Activated CD8-positive, alpha-beta memory T cell treated with anti-CD3 and anti-CD28 coated beads, Interleukin-2, amount 10 ng/mL, durations not matched to agents 7 days and 5 days (primary cell): ENCODE measurements around the gene SCMH1. TPM values are rescaled to one million over a fixed set of nuclear protein-coding genes. Genes with fewer than 3 reads are reported as not detected.

Experiments
- ATAC-seq: fragments of 150-1000 bp; cut with Tn5 transposase; one replicate; pipeline ENCODE4 v1.10.0; 2021; ENCODE audit warnings: moderate library complexity
- CTCF ChIA-PET: fragments of 350-600 bp; sonication (Branson Sonifier 250); formaldehyde crosslinking; loops from one replicate; lab custom pipeline; 2021; ENCODE audit warnings: antibody characterized with exemption; lab: Charles Lee
- DNase-seq: peaks from one replicate; pipeline ENCODE4 v3.0.0-alpha.2; 2020
- H3K27ac Mint-ChIP-seq: one replicate; pipeline ENCODE4 v1.8.0; 2021; ENCODE audit warnings: mild to moderate bottlenecking, mixed read lengths
- H3K27me3 Mint-ChIP-seq: one replicate; pipeline ENCODE4 v1.8.0; 2021; ENCODE audit warnings: mixed read lengths
- H3K36me3 Mint-ChIP-seq: one replicate; pipeline ENCODE4 v1.8.0; 2021; ENCODE audit warnings: mild to moderate bottlenecking, mixed read lengths
- H3K4me1 Mint-ChIP-seq: one replicate; pipeline ENCODE4 v1.8.0; 2021; ENCODE audit warnings: mixed read lengths
- H3K4me3 Mint-ChIP-seq: one replicate; pipeline ENCODE4 v1.8.0; 2021; ENCODE audit warnings: mild to moderate bottlenecking, moderate library complexity, mixed read lengths
- H3K9me3 Mint-ChIP-seq: one replicate; pipeline ENCODE4 v1.8.0; 2022; ENCODE audit warnings: low read depth, mixed read lengths
- total RNA-seq, 2 experiments: library from RNA; stranded (reverse); gene quantifications; one replicate each; pipeline ENCODE4 v1.2.3, GENCODE V29; 2021

SCMH1 gene
- total RNA-seq, 2 experiments from 2014 or later = 20.3 to 30.0 TPM

DNA sequence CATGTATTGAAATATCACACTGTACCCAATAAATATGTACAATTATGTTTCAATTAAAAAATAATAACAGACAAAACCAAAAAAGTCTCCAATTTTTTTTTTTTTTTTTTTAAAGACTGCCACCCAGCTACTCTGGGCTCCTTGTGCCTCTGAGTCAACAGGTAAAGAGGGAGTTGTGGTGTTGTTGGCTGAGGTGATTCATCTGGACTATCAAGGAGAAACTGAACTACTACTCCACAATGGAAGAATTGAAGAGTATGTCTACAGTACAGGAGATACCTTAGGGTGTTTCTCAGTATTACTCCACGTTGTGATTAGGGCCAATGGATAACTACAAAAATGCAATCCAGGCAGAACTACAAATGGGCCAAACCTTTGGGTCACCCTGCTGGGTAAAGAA lies 67.9 kb downstream of the SCMH1 start:
- Mint-ChIP-seq H3K9me3 (peaks cover 7% of the 10 kb centered on the region), H3K4me1 (no peaks in the 10 kb centered on the region), H3K4me3 (no peak overlapping the region), H3K27ac (no peak overlapping the region), H3K36me3 (peaks cover 27% of the 10 kb centered on the region), H3K27me3 (no peaks in the 10 kb centered on the region)
- no peak for DNase-seq
- ATAC-seq = no peak
- CTCF ChIA-PET = interaction anchor here (1.3 kb wide), 1 partner anchor 32 kb away, joined by 3 read pairs; no protein-coding TSS in a partner anchor

DNA sequence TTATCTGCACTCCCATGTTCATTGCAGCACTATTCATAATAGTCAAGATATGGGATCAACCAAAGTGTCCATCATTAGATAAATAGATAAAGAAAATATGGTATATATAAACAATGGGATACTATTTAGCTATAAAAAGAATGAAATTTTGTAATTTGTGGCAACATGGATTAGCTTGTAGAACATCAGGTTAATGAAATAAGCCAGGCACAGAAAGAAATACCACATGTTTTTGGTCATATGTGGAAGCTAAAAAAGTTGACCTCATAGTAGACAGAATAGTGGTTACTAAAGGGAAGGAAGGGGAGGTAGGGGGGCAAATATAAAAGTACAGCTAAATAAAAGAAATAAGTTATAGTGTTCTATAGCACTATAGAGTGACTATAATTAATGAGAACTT lies 68.5 kb downstream of the SCMH1 start:
- CTCF ChIA-PET = interaction anchor here (1.3 kb wide), 1 partner anchor 31 kb away, joined by 3 read pairs; no protein-coding TSS in a partner anchor
- H3K4me3 Mint-ChIP-seq = no peak overlapping the region

DNA sequence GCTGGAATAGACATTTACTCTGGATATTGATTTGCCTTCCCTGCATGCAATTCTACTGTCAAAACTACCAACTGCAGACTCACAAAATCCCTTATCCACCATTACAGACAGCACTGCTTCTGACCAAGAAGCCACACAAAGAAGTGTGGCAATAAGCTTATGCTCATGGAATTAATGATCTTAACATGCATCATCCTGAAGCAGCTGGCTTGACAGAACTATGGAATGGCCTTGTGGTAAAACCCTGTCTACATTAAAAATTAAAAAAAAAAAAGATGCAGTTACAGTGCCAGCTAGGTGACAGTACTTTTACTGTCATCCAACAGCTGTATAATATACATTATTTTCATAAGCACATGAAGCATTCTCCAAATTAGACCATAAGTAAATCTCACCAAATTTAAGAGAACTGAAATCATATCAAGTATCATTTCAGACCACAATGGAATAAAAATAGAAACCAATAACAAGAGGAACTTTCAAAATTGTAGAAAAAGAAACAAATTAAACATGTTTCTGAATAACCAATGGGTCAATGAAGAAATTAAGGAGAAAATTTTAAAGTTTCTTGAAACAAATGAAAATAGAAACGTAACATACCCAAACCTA lies 70.7 kb downstream of the SCMH1 start:
- CTCF ChIA-PET = no interaction called here
- H3K36me3 Mint-ChIP-seq = peaks cover 33% of the 10 kb centered on the region
- ATAC-seq (no peak), DNase-seq (no peak)
- no peaks in the 10 kb centered on the region for H3K27me3 Mint-ChIP-seq
- no peak overlapping the region for H3K4me3 Mint-ChIP-seq
- H3K27ac Mint-ChIP-seq = no peak overlapping the region
- peaks cover 21% of the 10 kb centered on the region for H3K9me3 Mint-ChIP-seq
- no peaks in the 10 kb centered on the region for H3K4me1 Mint-ChIP-seq

More for the DNA sequence above, 68.5 kb downstream of the SCMH1 start:
- DNase-seq = no peak
- no peak for ATAC-seq
- H3K27ac Mint-ChIP-seq = no peak overlapping the region
- H3K27me3 Mint-ChIP-seq = no peaks in the 10 kb centered on the region
- no peaks in the 10 kb centered on the region for H3K4me1 Mint-ChIP-seq
- H3K36me3 Mint-ChIP-seq = peaks cover 27% of the 10 kb centered on the region
- peaks cover 9% of the 10 kb centered on the region for H3K9me3 Mint-ChIP-seq

DNA sequence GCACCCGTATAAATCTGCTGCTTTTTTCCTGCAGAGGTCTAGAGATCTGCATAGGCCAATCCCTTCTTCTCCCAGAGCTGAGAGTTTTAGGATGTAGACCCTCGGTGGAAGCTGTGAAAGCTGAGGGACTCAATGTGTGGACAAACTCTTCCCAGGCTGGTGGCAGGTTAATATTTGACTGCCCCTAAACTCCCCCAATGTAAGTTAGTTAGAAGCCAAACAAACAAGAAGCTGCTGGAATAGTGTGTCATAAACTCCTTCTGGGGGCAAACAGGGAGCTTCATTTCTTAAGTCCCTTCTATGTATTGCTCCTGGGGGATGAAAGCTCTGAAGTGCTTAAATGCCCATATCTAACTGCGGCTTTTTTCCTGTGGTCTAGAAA lies 72.3 kb downstream of the SCMH1 start:
- no peak overlapping the region for H3K4me3 Mint-ChIP-seq
- DNase-seq = no peak
- H3K27me3 Mint-ChIP-seq = no peaks in the 10 kb centered on the region
- no peak overlapping the region for H3K27ac Mint-ChIP-seq
- CTCF ChIA-PET = no interaction called here
- H3K9me3 Mint-ChIP-seq = peaks cover 16% of the 10 kb centered on the region
- H3K36me3 Mint-ChIP-seq = peaks cover 26% of the 10 kb centered on the region
- H3K4me1 Mint-ChIP-seq = no peaks in the 10 kb centered on the region
- no peak for ATAC-seq

DNA sequence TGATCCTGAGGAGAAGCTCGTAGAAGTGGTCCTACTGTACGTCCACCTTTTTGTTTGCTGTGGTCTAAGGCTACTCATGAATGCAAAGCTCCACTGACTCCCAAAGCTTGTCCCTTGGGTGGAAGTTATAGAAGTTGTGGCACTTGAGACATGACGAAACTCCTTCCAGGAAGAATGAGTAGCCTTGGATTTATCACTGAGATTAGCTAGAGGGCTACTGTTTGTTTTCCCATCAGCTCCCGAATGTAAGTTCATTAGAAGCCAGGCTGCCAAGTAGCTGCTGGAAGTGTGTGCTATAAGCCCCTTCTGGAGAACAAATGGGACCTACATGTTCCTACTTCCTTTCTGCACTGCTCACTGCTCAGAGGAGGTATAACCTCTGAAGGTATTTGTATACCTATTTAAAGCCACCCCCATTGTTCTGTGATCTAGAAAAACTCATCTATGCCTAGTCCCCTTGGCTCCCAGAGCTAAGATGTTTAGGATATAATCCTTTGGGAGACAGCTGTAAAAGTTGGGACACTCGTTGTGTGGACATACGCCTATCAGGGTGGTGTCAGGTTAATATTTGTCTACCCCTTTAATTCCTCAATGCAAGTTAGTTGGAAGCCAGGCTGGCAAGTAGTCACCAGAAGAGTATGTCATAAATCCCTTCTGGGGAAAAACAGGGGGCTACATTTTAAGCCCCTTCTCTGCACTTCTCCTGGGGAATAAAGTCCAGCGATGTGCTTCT lies 72.9 kb downstream of the SCMH1 start:
- H3K4me1 Mint-ChIP-seq = no peaks in the 10 kb centered on the region
- DNase-seq (no peak), ATAC-seq (no peak)
- H3K4me3 Mint-ChIP-seq = no peak overlapping the region
- CTCF ChIA-PET = no interaction called here
- H3K9me3 Mint-ChIP-seq = peaks cover 16% of the 10 kb centered on the region
- no peak overlapping the region for H3K27ac Mint-ChIP-seq
- peaks cover 26% of the 10 kb centered on the region for H3K36me3 Mint-ChIP-seq
- no peaks in the 10 kb centered on the region for H3K27me3 Mint-ChIP-seq

- Mint-ChIP-seq H3K36me3 (peaks cover 27% of the 10 kb centered on the region), H3K4me3 (no peak overlapping the region), H3K27ac (no peak overlapping the region), H3K4me1 (no peaks in the 10 kb centered on the region), H3K27me3 (no peaks in the 10 kb centered on the region), H3K9me3 (peaks cover 16% of the 10 kb centered on the region)
- ATAC-seq = no peak
- CTCF ChIA-PET = no interaction called here
- no peak for DNase-seq
Observed at GRCh38 chr1:41167667-41168066, 74.4 kb downstream of the SCMH1 start.

DNA sequence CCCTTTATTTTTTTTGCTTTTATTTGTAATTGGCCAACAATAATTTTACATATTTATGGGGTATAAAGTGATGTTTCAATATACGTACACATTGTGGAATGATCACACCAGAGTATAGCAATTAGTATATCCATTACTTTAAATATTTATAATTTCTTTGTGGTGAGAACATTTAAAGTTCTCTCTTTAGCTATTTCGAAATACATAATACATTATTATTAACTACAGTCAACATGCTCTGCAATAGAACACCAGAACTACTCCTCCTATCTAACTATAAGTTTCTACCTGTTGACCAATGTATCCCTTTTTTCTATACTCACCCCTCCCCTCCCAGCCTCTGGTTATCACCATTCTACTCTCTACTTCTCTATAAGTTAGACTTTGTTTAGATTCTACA lies 77.4 kb downstream of the SCMH1 start:
- peaks cover 14% of the 10 kb centered on the region for H3K9me3 Mint-ChIP-seq
- ATAC-seq = no peak
- no peak for DNase-seq
- H3K4me3 Mint-ChIP-seq = no peak overlapping the region
- no peak overlapping the region for H3K27ac Mint-ChIP-seq
- H3K4me1 Mint-ChIP-seq = no peaks in the 10 kb centered on the region
- no peaks in the 10 kb centered on the region for H3K27me3 Mint-ChIP-seq
- H3K36me3 Mint-ChIP-seq = peaks cover 17% of the 10 kb centered on the region
- CTCF ChIA-PET = no interaction called here

GRCh38 chr1:41162441-41162840 lies 79.7 kb downstream of the SCMH1 start:
- no peak for ATAC-seq

GRCh38 chr1:41161846-41162245 lies 80.3 kb downstream of the SCMH1 start:
- CTCF ChIA-PET = no interaction called here
- H3K4me1 Mint-ChIP-seq = no peaks in the 10 kb centered on the region
- no peak overlapping the region for H3K4me3 Mint-ChIP-seq
- no peak overlapping the region for H3K27ac Mint-ChIP-seq
- H3K27me3 Mint-ChIP-seq = no peaks in the 10 kb centered on the region
- no peak for DNase-seq
- H3K9me3 Mint-ChIP-seq = no peaks in the 10 kb centered on the region
- ATAC-seq = no peak
- H3K36me3 Mint-ChIP-seq = peaks cover 1% of the 10 kb centered on the region

More at GRCh38 chr1:41162441-41162840, 79.7 kb downstream of the SCMH1 start:
- Mint-ChIP-seq H3K4me1 (no peaks in the 10 kb centered on the region), H3K27ac (no peak overlapping the region), H3K27me3 (no peaks in the 10 kb centered on the region), H3K4me3 (no peak overlapping the region), H3K36me3 (peaks cover 1% of the 10 kb centered on the region), H3K9me3 (peaks cover under 1% of the 10 kb centered on the region)
- CTCF ChIA-PET = no interaction called here
- DNase-seq = no peak

DNA sequence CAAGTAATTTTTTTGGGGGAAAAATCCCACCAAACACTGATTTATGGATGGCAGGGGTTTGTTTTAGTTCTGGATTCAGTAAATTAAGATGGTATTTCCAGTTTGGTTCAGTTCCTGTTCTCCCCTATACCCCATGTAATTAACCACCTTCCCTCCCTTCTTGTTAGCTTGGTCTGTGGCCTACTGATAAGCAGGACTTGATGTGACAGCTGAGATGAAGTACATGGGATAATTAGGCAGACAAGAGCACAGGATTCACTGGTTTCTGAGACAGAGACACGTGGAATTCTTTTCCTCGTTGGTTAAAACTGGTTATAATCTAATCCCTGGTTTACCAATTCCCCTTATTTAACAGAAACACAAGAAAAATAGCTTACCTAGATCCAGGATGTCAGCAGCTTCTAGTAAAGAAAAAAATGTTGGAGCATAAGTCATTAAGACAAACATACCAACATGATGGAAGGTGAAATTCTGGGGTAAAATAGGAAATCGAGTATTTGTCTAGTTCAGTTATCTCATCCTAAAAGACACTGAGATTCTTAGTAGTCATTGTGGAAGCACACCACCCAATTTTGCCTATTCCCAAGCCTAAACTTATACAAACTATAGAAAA lies 81.5 kb downstream of the SCMH1 start:
- H3K9me3 Mint-ChIP-seq = no peaks in the 10 kb centered on the region
- DNase-seq = no peak
- no peaks in the 10 kb centered on the region for H3K27me3 Mint-ChIP-seq
- H3K4me1 Mint-ChIP-seq = no peaks in the 10 kb centered on the region
- peaks cover 1% of the 10 kb centered on the region for H3K36me3 Mint-ChIP-seq
- no peak overlapping the region for H3K27ac Mint-ChIP-seq
- ATAC-seq = no peak
- CTCF ChIA-PET = no interaction called here
- no peak overlapping the region for H3K4me3 Mint-ChIP-seq

- no peaks in the 10 kb centered on the region for H3K27me3 Mint-ChIP-seq
- H3K9me3 Mint-ChIP-seq = no peaks in the 10 kb centered on the region
- H3K4me3 Mint-ChIP-seq = no peak overlapping the region
- CTCF ChIA-PET = no interaction called here
- ATAC-seq (no peak), DNase-seq (no peak)
- peaks cover 3% of the 10 kb centered on the region for H3K36me3 Mint-ChIP-seq
- H3K4me1 Mint-ChIP-seq = no peaks in the 10 kb centered on the region
- no peak overlapping the region for H3K27ac Mint-ChIP-seq
Observed at GRCh38 chr1:41158966-41159365, 83.1 kb downstream of the SCMH1 start.

DNA sequence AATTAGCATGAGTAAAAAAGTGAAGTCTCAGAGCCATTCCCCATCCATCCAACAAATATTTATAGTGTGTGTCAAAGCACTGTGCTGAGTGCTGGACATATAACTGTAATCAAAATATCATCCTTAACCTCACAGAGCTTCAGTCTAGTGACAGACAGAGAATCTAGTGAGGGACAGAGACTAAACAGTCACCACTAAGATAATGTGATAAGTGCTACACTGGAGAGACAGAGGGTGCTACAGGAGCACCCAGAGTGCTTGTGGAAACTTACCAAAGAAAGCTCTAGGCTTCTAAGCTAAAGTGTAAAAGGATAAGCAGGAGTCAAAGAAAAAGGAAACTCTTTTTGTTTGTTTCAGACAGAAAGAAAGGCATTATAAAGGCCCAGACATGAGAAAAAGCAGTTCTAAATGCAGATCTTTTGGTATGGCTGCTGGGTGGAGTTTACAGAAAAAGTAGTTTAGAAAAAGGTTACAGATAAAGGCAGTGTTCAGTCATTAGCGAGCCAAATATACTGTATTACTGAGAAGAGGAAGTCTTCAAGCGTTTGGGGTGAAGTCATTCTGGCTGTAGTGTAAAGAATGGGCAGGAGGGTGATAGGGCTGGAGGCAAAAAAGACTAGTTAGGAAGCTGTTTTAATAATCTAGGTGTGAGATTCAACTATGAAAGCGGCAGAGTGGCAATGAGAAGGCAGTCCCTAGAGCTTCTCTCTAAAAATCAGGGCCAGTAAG lies 83.8 kb downstream of the SCMH1 start:
- Mint-ChIP-seq H3K36me3 (peaks cover 3% of the 10 kb centered on the region), H3K4me3 (no peak overlapping the region), H3K4me1 (no peaks in the 10 kb centered on the region), H3K9me3 (no peaks in the 10 kb centered on the region), H3K27me3 (no peaks in the 10 kb centered on the region), H3K27ac (no peak overlapping the region)
- ATAC-seq (no peak), DNase-seq (no peak)
- CTCF ChIA-PET = no interaction called here

GRCh38 chr1:41155105-41155504 lies 87.0 kb downstream of the SCMH1 start:
- no peaks in the 10 kb centered on the region for H3K27me3 Mint-ChIP-seq
- no peak overlapping the region for H3K27ac Mint-ChIP-seq
- no peak for ATAC-seq
- H3K9me3 Mint-ChIP-seq = no peaks in the 10 kb centered on the region
- H3K36me3 Mint-ChIP-seq = peaks cover 6% of the 10 kb centered on the region
- no peaks in the 10 kb centered on the region for H3K4me1 Mint-ChIP-seq
- DNase-seq = no peak
- H3K4me3 Mint-ChIP-seq = no peak overlapping the region
- CTCF ChIA-PET = no interaction called here
